HepG2 (cell line): ENCODE results near the gene LCE3E. TPM values are rescaled to one million over a fixed set of nuclear protein-coding genes. Genes with fewer than 3 reads are reported as not detected.

ENCODE experiments used
- ATAC-seq: fragments of 200-7000 bp; cut with Tn5 transposase; 3 replicates; pipeline ENCODE4 v1.9.1; 2020; ENCODE audit warnings: mild to moderate bottlenecking, moderate library complexity
- BruUV-seq: library from RNA; stranded (reverse); fragments of 400-500 nt; replicated peaks from 2 replicates; lab custom pipeline; 2021; lab: Mats Ljungman, UMichigan
- CTCF ChIA-PET: fragments of 300-600 bp; formaldehyde crosslinking; extraction: SDS; loops from one replicate; lab custom pipeline; 2021; ENCODE audit warnings: low total read pairs, inconsistent platforms, low intra/inter-chr PET ratio; lab: Yijun Ruan, JAX
- POLR2A ChIA-PET: fragments of 350-600 bp; sonication (Branson Sonifier 250); formaldehyde crosslinking; loops from one replicate; lab custom pipeline; 2020; ENCODE audit warnings: antibody characterized with exemption, inconsistent platforms; lab: Yijun Ruan, JAX
- DNase-seq: peaks from one replicate; pipeline ENCODE4 v3.0.0-alpha.2; 2015; ENCODE audit warnings: low spot score
- FAIRE-seq: peaks from 3 replicates; lab custom pipeline; 2011; peaks lifted over from hg19 to GRCh38; lab: Jason Lieb, UNC
- H2AFZ ChIP-seq: one replicate; pipeline ENCODE4 v1.6.1; 2011; ENCODE audit warnings: low read length, inconsistent platforms
- H3K27ac ChIP-seq: fragments of 300-600 bp; 3 replicates; pipeline ENCODE4 v1.8.0; 2011; ENCODE audit warnings: mixed run types, mild to moderate bottlenecking, mixed read lengths, low read length, inconsistent platforms; ENCODE audit not compliant: insufficient read depth; ENCODE audit errors: extremely low read length
- H3K27me3 ChIP-seq, 2 experiments: fragments of 200-600 bp in 1 of 2; 2 replicates in 1 of 2; 3 replicates in 1 of 2; pipeline versions ENCODE4 v1.6.0 to v1.8.0; 2011; ENCODE audit warnings: low read length in 2 of 2, mild to moderate bottlenecking in 2 of 2, moderate library complexity in 2 of 2, inconsistent platforms in 1 of 2; ENCODE audit not compliant: insufficient read depth in 2 of 2, control insufficient read depth in 1 of 2
- H3K36me3 ChIP-seq, 2 experiments: fragments of 200-600 bp in 1 of 2; replicated peaks in 1 of 2; 2 replicates in 1 of 2; 3 replicates in 1 of 2; pipeline versions ENCODE4 v1.5.1 to v1.8.0; 2011; ENCODE audit warnings: low read length in 2 of 2, inconsistent platforms in 1 of 2; ENCODE audit not compliant: insufficient read depth in 2 of 2, control insufficient read depth in 1 of 2
- H3K4me1 ChIP-seq: 2 replicates; pipeline ENCODE4 v1.5.1; 2012; ENCODE audit warnings: low read length, inconsistent platforms; ENCODE audit not compliant: insufficient read depth
- H3K4me2 ChIP-seq: 2 replicates; pipeline ENCODE4 v1.6.0; 2011; ENCODE audit warnings: low read depth, low read length, inconsistent platforms
- H3K4me3 ChIP-seq, 3 experiments: fragments of 200-600 bp in 1 of 3; sonication (generic), shearing (Covaris generic) in 1 of 3; replicated peaks in 1 of 3; 2 replicates each; pipeline ENCODE4 v1.5.1; 2011 to 2016; ENCODE audit warnings: low read length in 3 of 3, inconsistent platforms in 2 of 3, low read depth in 2 of 3, mild to moderate bottlenecking in 2 of 3, control low read depth in 1 of 3, mixed read lengths in 1 of 3; ENCODE audit not compliant: insufficient read depth in 1 of 3
- H3K79me2 ChIP-seq: one replicate; pipeline ENCODE4 v1.6.1; 2011; ENCODE audit warnings: low read length, inconsistent platforms; ENCODE audit not compliant: insufficient read depth
- H3K9ac ChIP-seq: 2 replicates; pipeline ENCODE4 v1.6.0; 2011; ENCODE audit warnings: mild to moderate bottlenecking, low read depth, low read length, inconsistent platforms; ENCODE audit not compliant: insufficient read depth
- H3K9me3 ChIP-seq: 2 replicates; pipeline ENCODE4 v1.5.1; 2012; ENCODE audit warnings: mild to moderate bottlenecking, low read length
- H4K20me1 ChIP-seq: 2 replicates; pipeline ENCODE4 v1.6.0; 2011; ENCODE audit warnings: inconsistent platforms, mild to moderate bottlenecking, low read length, moderate library complexity; ENCODE audit not compliant: insufficient read depth
- ATM ChIP-seq: fragments of 450-650 bp; IDR thresholded peaks from 2 replicates; pipeline ENCODE4 v1.7.1; 2017; ENCODE audit warnings: mild to moderate bottlenecking, borderline replicate concordance
- PPARG ChIP-seq: conservative IDR thresholded peaks from 2 replicates; pipeline ENCODE4 v1.6.1; 2016; ENCODE audit warnings: missing biosample characterization, missing genetic modification reagents
- WGBS: methylation state at CpG from one replicate; pipeline ENCODE4 v1.1.6; 2017; ENCODE audit warnings: low lambda C conversion rate; 5-methylcytosine and 5-hydroxymethylcytosine counted together
- in situ Hi-C: cut with HindIII; loops from 2 replicates; pipeline ENCODE4 v1.10.0; 2017; ENCODE audit warnings: low pct_unique_long_range_greater_than_20kb; ENCODE audit not compliant: extremely low pct_ligation_motif_present
- intact Hi-C: fragments of 100-400 bp; cut with micrococcal nuclease; formaldehyde crosslinking; loops from one replicate; pipeline ENCODE4 v1.10.0; 2022; ENCODE audit not compliant: unreplicated experiment
- polyA plus RNA-seq, 8 experiments: library from polyadenylated mRNA; depleted of rRNA in 3 of 8; stranded (reverse) in 7 of 8; unstranded in 1 of 8; fragments of >200 nt; fragmentation: Illumina TruSeq in 4 of 8; extraction: Trizol in 4 of 8; gene quantifications; 2 replicates each; pipeline versions ENCODE4 v1.2.1 to v1.2.3, GENCODE V29; 2011 to 2016; ENCODE audit warnings: low read depth in 4 of 8, missing spikeins in 1 of 8, mixed read lengths in 1 of 8; ENCODE audit not compliant: insufficient read depth in 1 of 8
- total RNA-seq, 5 experiments: library from RNA; depleted of rRNA; stranded (reverse); fragments of >200 nt; fragmentation: Illumina TruSeq; extraction: Trizol; gene quantifications; 2 replicates each; pipeline ENCODE4 v1.2.3, GENCODE V29; 2016; ENCODE audit warnings: low read depth in 1 of 5
- TF ChIP-seq, protein P1 (sequence below): sonication (generic); formaldehyde crosslinking; IDR thresholded peaks from 2 replicates; pipeline ENCODE4 v1.4.0; 2020; ENCODE audit warnings: missing genetic modification reagents, borderline replicate concordance
- TF ChIP-seq, protein P2 (sequence below): sonication (generic); formaldehyde crosslinking; IDR thresholded peaks from 2 replicates; pipeline ENCODE4 v1.5.0; 2020; ENCODE audit warnings: missing genetic modification reagents, mild to moderate bottlenecking, borderline replicate concordance
- TF ChIP-seq, protein P3 (sequence below): sonication (generic); formaldehyde crosslinking; IDR thresholded peaks from 2 replicates; pipeline ENCODE4 v1.8.0; 2022; ENCODE audit warnings: mild to moderate bottlenecking, missing genetic modification reagents, moderate library complexity
- TF ChIP-seq, protein P4 (sequence below): IDR thresholded peaks from 2 replicates; pipeline ENCODE4 v1.6.1; 2018; ENCODE audit warnings: missing genetic modification reagents, mild to moderate bottlenecking, missing compliant biosample characterization

LCE3E gene
- total and polyA plus RNA-seq, 2 of the 13 experiments (the other 11 are each of a cell fraction or from before 2014, with no cell fraction given): not detected

DNA sequence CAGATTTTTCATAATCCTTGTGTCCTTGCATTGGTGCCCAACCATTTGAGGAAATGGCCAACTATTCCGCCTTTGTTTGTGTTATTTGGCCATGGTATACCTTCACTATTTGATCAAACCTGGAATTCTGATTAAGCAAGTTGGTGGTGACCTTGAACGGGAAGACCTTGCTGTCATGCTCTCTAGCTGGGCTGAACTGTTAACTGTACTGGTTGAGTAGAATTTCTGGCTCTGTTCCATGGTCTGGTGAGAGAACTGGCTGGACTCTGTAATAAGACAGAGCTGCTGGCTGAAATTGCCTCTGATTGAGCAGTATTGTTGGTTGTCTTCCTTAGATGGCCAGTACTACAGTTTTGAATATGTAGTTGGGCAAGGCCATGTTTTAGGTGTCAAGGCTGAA, 30.4 kb upstream of the LCE3E start (continued):
- TF ChIP-seq, protein P1, sequence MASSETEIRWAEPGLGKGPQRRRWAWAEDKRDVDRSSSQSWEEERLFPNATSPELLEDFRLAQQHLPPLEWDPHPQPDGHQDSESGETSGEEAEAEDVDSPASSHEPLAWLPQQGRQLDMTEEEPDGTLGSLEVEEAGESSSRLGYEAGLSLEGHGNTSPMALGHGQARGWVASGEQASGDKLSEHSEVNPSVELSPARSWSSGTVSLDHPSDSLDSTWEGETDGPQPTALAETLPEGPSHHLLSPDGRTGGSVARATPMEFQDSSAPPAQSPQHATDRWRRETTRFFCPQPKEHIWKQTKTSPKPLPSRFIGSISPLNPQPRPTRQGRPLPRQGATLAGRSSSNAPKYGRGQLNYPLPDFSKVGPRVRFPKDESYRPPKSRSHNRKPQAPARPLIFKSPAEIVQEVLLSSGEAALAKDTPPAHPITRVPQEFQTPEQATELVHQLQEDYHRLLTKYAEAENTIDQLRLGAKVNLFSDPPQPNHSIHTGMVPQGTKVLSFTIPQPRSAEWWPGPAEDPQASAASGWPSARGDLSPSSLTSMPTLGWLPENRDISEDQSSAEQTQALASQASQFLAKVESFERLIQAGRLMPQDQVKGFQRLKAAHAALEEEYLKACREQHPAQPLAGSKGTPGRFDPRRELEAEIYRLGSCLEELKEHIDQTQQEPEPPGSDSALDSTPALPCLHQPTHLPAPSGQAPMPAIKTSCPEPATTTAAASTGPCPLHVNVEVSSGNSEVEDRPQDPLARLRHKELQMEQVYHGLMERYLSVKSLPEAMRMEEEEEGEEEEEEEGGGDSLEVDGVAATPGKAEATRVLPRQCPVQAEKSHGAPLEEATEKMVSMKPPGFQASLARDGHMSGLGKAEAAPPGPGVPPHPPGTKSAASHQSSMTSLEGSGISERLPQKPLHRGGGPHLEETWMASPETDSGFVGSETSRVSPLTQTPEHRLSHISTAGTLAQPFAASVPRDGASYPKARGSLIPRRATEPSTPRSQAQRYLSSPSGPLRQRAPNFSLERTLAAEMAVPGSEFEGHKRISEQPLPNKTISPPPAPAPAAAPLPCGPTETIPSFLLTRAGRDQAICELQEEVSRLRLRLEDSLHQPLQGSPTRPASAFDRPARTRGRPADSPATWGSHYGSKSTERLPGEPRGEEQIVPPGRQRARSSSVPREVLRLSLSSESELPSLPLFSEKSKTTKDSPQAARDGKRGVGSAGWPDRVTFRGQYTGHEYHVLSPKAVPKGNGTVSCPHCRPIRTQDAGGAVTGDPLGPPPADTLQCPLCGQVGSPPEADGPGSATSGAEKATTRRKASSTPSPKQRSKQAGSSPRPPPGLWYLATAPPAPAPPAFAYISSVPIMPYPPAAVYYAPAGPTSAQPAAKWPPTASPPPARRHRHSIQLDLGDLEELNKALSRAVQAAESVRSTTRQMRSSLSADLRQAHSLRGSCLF: no peak
- TF ChIP-seq, protein P2, sequence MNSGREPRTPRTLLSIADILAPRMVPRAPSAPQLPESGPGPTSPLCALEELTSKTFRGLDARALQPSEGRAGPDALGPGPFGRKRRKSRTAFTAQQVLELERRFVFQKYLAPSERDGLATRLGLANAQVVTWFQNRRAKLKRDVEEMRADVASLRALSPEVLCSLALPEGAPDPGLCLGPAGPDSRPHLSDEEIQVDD (CRISPR knock-in tag): no peak

DNA sequence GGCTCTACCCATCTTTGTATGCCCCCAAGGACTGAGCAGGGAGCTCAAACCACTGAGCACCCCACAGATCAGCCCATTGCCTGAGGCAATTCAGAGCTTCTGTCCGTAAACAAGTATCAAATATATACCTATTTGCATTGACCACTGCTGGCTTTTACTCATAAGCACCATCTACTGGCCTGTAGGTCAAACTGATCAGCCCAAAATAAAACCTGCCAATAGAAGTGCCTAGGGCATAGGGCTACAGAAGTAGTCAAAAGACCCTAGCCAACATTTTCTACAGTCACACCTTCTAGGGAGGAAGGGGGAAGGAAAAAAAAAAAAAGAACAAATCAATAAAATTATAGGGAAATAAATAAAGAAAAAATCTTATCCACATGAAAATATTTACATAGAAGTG, 19.0 kb upstream of the LCE3E start:
- Histone ChIP-seq H3K27ac (no peak overlapping the region), H3K9me3 (no peaks in the 10 kb centered on the region), H2AFZ (no peak overlapping the region), H3K4me2 (no peak overlapping the region), H3K36me3 (no peaks in the 10 kb centered on the region), H3K4me1 (no peaks in the 10 kb centered on the region), H3K79me2 (no peaks in the 10 kb centered on the region), H4K20me1 (no peaks in the 10 kb centered on the region), H3K4me3 (no peak overlapping the region), H3K27me3 (no peaks in the 10 kb centered on the region), H3K9ac (no peak overlapping the region)
- DNase-seq (no peak), FAIRE-seq (no peak), ATAC-seq (no peak)
- TF ChIP-seq PPARG (no peak), ATM (no peak)
- TF ChIP-seq, protein P3, sequence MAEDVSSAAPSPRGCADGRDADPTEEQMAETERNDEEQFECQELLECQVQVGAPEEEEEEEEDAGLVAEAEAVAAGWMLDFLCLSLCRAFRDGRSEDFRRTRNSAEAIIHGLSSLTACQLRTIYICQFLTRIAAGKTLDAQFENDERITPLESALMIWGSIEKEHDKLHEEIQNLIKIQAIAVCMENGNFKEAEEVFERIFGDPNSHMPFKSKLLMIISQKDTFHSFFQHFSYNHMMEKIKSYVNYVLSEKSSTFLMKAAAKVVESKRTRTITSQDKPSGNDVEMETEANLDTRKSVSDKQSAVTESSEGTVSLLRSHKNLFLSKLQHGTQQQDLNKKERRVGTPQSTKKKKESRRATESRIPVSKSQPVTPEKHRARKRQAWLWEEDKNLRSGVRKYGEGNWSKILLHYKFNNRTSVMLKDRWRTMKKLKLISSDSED (CRISPR knock-in tag): no peak
- TF ChIP-seq, protein P4, sequence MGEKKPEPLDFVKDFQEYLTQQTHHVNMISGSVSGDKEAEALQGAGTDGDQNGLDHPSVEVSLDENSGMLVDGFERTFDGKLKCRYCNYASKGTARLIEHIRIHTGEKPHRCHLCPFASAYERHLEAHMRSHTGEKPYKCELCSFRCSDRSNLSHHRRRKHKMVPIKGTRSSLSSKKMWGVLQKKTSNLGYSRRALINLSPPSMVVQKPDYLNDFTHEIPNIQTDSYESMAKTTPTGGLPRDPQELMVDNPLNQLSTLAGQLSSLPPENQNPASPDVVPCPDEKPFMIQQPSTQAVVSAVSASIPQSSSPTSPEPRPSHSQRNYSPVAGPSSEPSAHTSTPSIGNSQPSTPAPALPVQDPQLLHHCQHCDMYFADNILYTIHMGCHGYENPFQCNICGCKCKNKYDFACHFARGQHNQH: no peak
- BruUV-seq: no TSS peak
- CTCF ChIA-PET: no interaction called here
- intact Hi-C loops (no loop called here), in situ Hi-C loops (no loop called here)
- WGBS: no CpG with 5 or more reads among the region's 1 CpG
- POLR2A ChIA-PET: no interaction called here
